GM19193 (cell line): ENCODE data around the gene GPR18.

Experiments used
- POLR2A ChIP-seq: IDR thresholded peaks from 4 replicates; pipeline ENCODE4 v1.6.1; 2011; ENCODE audit not compliant: insufficient read depth, insufficient read length; ENCODE audit errors: extremely low read depth

The GPR18 gene

GRCh38 chr13:99227909-99228688 is 30.1 kb downstream of the GPR18 start:
- TF ChIP-seq POLR2A: no peak

DNA sequence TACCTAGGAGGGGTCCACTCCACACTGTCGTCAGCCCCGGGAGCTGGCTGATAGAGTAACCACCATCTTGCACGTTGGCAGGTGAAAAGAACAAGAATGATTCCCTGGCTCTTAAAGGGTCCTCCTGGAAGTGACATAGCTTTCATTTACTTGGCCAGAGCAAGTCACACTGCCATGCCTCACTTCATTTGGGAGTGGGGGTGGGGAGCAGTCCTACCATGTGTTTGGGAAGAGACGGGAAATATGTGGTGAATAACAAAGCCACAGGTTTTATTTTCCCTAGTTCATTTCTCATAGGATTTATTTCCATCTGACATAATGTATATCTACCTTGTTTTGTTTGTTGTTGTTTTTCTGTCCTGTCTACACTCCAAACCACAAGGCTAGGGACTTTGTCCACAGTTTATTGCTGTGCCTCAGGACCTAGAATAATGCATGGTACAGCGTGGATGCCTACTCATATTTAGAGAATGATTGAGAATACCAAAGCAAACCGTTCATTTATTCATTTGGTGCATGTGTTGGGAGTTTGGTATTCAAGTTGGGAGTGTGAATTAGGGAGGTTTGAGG is 30.8 kb downstream of the GPR18 start:
- no peak for TF ChIP-seq POLR2A

DNA sequence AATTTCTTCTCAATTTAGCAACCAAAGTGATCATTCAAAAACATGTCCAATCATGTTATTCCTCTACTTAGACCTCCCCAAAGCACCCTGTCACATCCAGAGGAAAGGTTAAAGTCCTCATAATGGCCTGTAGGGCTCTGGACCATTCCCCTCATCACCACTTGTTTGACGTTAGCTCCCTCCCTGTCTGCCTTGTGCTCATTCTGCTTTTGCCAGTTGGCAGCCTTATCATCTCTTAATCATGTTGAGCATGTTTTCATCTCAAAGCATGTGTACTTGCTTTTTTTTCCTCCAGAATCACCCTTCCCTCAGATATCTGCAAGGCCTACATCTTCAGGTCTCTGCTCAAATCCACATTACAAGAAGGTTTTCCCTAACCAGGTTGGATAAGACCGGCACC is 31.7 kb downstream of the GPR18 start:
- TF ChIP-seq POLR2A: no peak

GRCh38 chr13:99225078-99225477 is 33.1 kb downstream of the GPR18 start:
- TF ChIP-seq POLR2A: no peak

- no peak for TF ChIP-seq POLR2A
Observed at GRCh38 chr13:99224021-99224420, 34.2 kb downstream of the GPR18 start.

GRCh38 chr13:99223587-99223986 is 34.6 kb downstream of the GPR18 start:
- TF ChIP-seq POLR2A: no peak

DNA sequence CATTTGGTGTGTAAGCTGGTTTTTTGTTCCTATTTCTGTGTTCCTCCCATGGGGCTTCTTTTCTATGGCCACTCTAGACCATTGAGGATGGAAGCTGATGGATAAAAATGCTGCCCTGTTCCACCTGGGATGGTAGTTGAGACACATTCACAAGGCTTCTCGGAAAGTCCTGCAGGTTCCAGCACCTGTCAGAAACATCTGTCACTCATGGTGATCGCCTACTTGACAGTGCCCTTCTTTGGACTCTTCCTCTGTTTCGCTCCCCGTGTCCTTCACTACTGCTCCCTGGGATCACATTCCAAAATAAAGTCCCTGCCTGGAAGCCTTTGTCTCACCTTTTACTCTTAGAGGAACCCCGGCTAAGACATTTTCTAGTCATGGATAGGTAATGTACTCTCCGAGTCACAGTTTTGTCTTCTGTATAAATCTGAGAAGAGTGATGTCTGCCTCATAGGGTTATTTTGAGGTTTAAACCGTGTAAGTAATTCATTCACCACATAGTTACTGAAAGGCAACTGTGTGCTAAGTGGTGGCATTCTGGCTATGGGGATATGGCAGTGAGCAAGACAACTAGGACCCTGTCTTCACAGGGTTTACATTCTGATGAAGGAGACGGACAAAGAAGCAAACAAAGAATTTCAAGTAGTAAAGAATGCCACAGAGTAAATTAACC is 36.5 kb downstream of the GPR18 start:
- no peak for TF ChIP-seq POLR2A

GRCh38 chr13:99220199-99220935 is 37.8 kb downstream of the GPR18 start:
- no peak for TF ChIP-seq POLR2A

- TF ChIP-seq POLR2A: no peak
Observed at GRCh38 chr13:99218969-99219368, 39.2 kb downstream of the GPR18 start.

DNA sequence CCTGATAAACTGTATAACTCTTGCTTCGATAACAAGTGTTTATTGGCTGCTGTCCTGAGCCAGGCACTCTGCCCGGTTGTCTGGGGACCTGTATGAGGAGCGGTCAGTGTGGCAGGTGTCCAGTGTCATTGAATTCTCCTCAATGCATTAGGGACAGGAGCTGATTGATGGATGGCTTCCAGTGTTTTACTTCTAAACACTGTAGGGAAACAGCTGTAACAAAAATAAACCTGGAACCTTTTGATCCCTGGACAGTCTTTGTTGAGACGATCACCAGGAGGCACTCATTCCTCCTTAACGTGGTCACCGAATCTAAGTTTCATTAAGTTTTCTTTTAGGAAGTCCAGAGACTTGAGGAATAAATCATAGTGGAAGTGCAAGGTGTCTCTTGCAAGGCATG is 39.6 kb downstream of the GPR18 start:
- no peak for TF ChIP-seq POLR2A

DNA sequence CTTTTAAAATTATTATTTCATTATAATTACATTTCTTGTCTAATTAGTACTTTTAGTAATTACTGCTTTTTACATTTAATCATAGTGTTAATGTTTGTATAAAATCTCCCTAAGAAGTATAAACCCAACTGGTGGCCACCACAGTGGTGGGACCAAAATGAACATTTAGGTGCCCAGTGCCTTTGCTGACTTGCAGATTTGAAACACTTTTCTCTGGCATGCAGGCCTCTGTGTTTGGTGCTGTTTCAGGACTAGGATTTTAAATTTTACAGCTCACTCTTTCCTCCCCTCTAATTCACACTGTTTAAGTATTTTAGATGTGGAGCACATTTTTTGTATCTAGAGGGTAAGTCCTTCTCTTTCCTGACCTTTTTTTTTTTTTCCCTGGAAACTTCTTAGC is 40.1 kb downstream of the GPR18 start:
- no peak for TF ChIP-seq POLR2A

GRCh38 chr13:99217461-99218110 is 40.6 kb downstream of the GPR18 start:
- TF ChIP-seq POLR2A: no peak

DNA sequence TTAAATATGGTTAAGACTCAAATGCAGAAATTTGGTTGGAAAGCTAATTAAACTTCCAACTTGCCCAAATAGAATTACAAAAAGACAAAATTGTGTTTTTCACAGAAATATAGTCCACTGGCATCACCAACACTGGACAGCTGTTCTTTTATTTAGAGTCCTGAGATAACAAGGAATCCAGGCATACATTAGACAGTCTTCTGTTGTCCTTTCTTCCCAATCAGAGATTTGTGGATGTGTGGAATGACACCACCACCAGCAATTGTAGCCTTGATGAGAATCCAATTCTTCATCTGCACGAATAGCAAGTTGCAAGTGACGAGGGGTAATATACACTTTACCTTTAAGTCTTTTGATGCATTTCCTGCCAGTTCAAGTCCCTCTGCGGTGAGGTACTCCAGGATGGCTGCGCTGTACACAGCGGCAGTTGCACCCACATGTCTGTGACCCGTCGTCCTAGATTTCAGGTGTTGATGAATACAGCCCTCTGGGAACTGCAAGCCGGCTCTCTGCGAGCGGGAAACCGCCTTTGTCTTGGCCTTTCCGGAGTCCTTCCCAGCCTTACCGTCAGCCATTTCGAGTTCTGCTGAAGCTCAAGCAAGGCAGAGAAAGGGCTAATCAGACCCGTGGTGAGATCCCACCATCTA is 42.9 kb downstream of the GPR18 start:
- TF ChIP-seq POLR2A: no peak

DNA sequence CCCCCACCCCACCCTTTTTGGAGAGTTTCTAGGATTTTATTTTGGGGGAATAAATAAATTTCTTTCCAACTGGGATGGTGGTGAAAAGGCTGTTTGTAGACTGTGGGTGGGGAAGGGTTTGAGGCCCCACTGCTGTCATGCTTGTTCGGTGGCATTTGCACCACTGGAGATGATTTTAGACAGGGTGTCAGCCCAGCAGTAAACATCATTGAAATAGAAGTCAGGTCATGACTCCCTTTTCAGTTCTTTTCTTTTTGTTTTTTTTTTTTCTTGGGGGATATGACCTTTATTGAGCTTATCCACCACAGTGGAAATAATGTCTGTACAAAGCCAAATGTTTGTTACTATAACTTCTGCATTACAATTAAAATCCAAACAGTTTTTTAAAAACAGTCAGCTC is 43.4 kb downstream of the GPR18 start:
- TF ChIP-seq POLR2A: no peak
